CD4-positive, CD25-positive, alpha-beta regulatory T cell (primary cell): ENCODE data around the gene SLC35D3. TPM values are rescaled to one million over a fixed set of nuclear protein-coding genes. Genes with fewer than 3 reads are reported as not detected.
"Not testable (repeated sequence)": the region's sequence is repeated elsewhere in the genome, so short reads cannot be mapped to it uniquely, and the experiment has no call there.

Experiments
- ATAC-seq, 2 donors: fragments of 150-1000 bp; cut with Tn5 transposase; one replicate each; pipeline ENCODE4 v1.10.0; 2021; ENCODE audit warnings: low read depth in 2 of 2, moderate number of reproducible peaks in 2 of 2, moderate library complexity in 1 of 2
- DNase-seq, 3 donors: peaks; one replicate each; pipeline versions ENCODE4 v3.0.0 to v3.0.0-alpha.2; 2012 to 2022; ENCODE audit warnings: mixed read lengths in 1 of 3
- H3K27ac ChIP-seq: one replicate; pipeline ENCODE4 v1.7.0; 2013; ENCODE audit warnings: mild to moderate bottlenecking, low read length; ENCODE audit not compliant: insufficient read depth, poor library complexity, severe bottlenecking
- H3K27me3 ChIP-seq: one replicate; pipeline ENCODE4 v1.7.0; 2013; ENCODE audit warnings: low read length; ENCODE audit not compliant: control insufficient read depth, insufficient read depth
- H3K36me3 ChIP-seq: one replicate; pipeline ENCODE4 v1.7.0; 2013; ENCODE audit warnings: mild to moderate bottlenecking, low read length, moderate library complexity; ENCODE audit not compliant: control insufficient read depth, insufficient read depth
- H3K4me1 ChIP-seq: 2 replicates; pipeline ENCODE4 v1.7.0; 2013; ENCODE audit warnings: mild to moderate bottlenecking, low read length; ENCODE audit not compliant: insufficient read depth, control insufficient read depth, poor library complexity, severe bottlenecking
- H3K4me3 ChIP-seq: one replicate; pipeline ENCODE4 v1.7.0; 2013; ENCODE audit warnings: low read depth, mild to moderate bottlenecking, low read length, moderate library complexity
- H3K9me3 ChIP-seq, 2 experiments: 1 replicate in 1 of 2; 2 replicates in 1 of 2; pipeline ENCODE4 v1.7.0; 2013; ENCODE audit warnings: low read length in 2 of 2, mild to moderate bottlenecking in 1 of 2, moderate library complexity in 1 of 2; ENCODE audit not compliant: control insufficient read depth in 2 of 2
- H3K27ac Mint-ChIP-seq, 3 donors: one replicate each; pipeline ENCODE4 v1.8.0; 2020 to 2022; ENCODE audit warnings: mild to moderate bottlenecking in 3 of 3, mixed read lengths in 3 of 3, moderate library complexity in 2 of 3
- H3K27me3 Mint-ChIP-seq: one replicate; pipeline ENCODE4 v1.8.0; 2022; ENCODE audit warnings: mild to moderate bottlenecking, mixed read lengths
- H3K36me3 Mint-ChIP-seq: one replicate; pipeline ENCODE4 v1.8.0; 2020; ENCODE audit warnings: mixed read lengths
- H3K4me1 Mint-ChIP-seq, 4 donors: one replicate each; pipeline ENCODE4 v1.8.0; 2020 to 2022; ENCODE audit warnings: mixed read lengths in 4 of 4, mild to moderate bottlenecking in 1 of 4
- H3K4me3 Mint-ChIP-seq, 4 donors: one replicate each; pipeline ENCODE4 v1.8.0; 2020 to 2022; ENCODE audit warnings: mild to moderate bottlenecking in 4 of 4, mixed read lengths in 4 of 4, moderate library complexity in 3 of 4
- H3K9me3 Mint-ChIP-seq, 7 donors: one replicate each; pipeline ENCODE4 v1.8.0; 2020 to 2022; ENCODE audit warnings: mixed read lengths in 7 of 7, mild to moderate bottlenecking in 3 of 7, moderate library complexity in 2 of 7
- polyA plus RNA-seq, 4 donors: library from polyadenylated mRNA; unstranded; fragments of 300-500 nt; fragmentation: Illumina TruSeq; gene quantifications; one replicate each; pipeline ENCODE4 v1.2.3, GENCODE V29; 2021
- total RNA-seq: library from RNA; stranded (reverse); gene quantifications from one replicate; pipeline ENCODE4 v1.2.3, GENCODE V29; 2022

Gene SLC35D3
- total and polyA plus RNA-seq, 5 donors from 2014 or later = 0.15 TPM; not detected in 4

- Mint-ChIP-seq H3K9me3 (no peaks in the 10 kb centered on the region), H3K4me3 (no peak overlapping the region), H3K27ac (no peak overlapping the region), H3K27me3 (peaks cover 28% of the 10 kb centered on the region), H3K36me3 (no peaks in the 10 kb centered on the region), H3K4me1 (peaks cover 0 to 7% (median 2%) of the 10 kb centered on the region in 4 donors)
- Histone ChIP-seq H3K36me3 (no peaks in the 10 kb centered on the region), H3K27me3 (peaks cover 4% of the 10 kb centered on the region), H3K4me1 (no peaks in the 10 kb centered on the region), H3K4me3 (no peak overlapping the region), H3K27ac (no peak overlapping the region), H3K9me3 (no peaks in the 10 kb centered on the region)
- DNase-seq (no peak), ATAC-seq (no peak)
Observed at GRCh38 chr6:136958168-136958567, 36.1 kb downstream of the SLC35D3 start.

DNA sequence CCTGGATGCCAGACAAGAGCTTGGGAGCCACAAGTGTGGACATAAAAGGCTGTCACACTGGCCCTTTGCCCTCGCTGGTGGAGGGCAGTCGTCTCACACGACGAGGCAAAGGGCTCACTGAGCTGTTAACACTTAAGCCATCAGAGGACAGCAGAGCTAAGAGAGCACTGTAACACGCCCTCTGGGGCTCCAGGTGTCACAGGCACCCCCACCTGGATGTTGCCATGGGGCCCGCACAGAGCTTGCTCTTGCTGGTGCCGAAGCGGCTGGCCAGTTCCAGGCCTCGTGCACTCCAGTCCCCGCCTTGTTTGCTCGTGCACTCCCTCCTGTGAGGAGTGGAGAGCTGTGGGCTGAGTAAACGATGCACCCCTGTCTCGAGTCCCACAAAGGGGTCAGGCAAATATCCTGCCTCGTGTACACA is 37.4 kb downstream of the SLC35D3 start:
- no peak overlapping the region for H3K27ac ChIP-seq
- peaks cover 27% of the 10 kb centered on the region for H3K27me3 Mint-ChIP-seq
- no peak overlapping the region for H3K27ac Mint-ChIP-seq
- peaks cover 0 to 7% (median 2%) of the 10 kb centered on the region in 4 donors for H3K4me1 Mint-ChIP-seq
- no peaks in the 10 kb centered on the region for H3K36me3 Mint-ChIP-seq
- H3K9me3 ChIP-seq = no peaks in the 10 kb centered on the region
- H3K4me3 ChIP-seq = no peak overlapping the region
- no peaks in the 10 kb centered on the region for H3K4me1 ChIP-seq
- H3K27me3 ChIP-seq = peaks cover 4% of the 10 kb centered on the region
- no peaks in the 10 kb centered on the region for H3K36me3 ChIP-seq
- H3K4me3 Mint-ChIP-seq = no peak overlapping the region
- DNase-seq (no peak), ATAC-seq (no peak)
- H3K9me3 Mint-ChIP-seq = no peaks in the 10 kb centered on the region

DNA sequence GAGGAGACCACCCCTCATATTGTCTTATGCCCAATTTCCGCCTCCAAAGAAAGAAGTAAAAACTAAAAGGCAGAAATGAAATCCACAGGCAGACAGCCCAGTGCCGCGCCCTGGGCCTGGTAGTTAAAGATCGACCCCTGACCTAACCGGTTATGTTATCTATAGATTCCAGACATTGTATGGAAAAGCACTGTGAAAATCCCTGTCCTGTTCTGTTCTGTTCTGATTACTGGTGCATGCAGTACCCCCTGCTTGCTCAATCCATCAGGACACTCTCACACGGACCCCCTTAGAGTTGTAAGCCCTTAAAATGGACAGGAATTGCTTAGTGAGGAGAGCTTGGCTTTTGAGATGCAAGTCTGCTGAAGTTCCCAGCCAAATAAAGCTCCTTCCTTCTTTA is 37.8 kb downstream of the SLC35D3 start:
- not testable (repeated sequence) for H3K36me3 ChIP-seq, H3K4me3 ChIP-seq, H3K27me3 ChIP-seq, H3K4me1 Mint-ChIP-seq, H3K4me1 ChIP-seq, H3K36me3 Mint-ChIP-seq, H3K9me3 ChIP-seq, DNase-seq, ATAC-seq, H3K4me3 Mint-ChIP-seq, H3K27ac ChIP-seq, H3K9me3 Mint-ChIP-seq, H3K27ac Mint-ChIP-seq
- H3K27me3 Mint-ChIP-seq = peaks cover 25% of the 10 kb centered on the region

DNA sequence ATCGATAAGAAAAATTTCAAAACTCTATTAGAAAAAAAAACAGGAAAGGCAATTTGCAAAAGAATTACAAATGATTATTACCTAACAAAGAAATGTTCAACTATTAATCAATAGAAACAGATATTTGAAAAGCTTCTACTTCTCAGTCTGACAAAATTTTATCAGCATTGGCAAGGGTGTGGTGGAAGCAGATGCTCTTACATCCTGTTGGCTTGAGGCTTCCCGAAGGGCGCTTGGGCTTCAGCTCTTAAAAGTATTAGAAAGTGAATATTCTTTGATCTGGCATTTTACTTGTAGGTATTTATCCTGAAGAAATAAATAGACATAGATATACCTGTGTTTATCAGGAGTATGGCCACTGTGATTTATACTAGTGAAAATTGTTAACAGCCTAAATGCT is 38.7 kb downstream of the SLC35D3 start:
- Mint-ChIP-seq H3K27me3 (peaks cover 17% of the 10 kb centered on the region), H3K4me3 (no peak overlapping the region)

GRCh38 chr6:136961848-136962247 is 39.7 kb downstream of the SLC35D3 start:
- Mint-ChIP-seq H3K4me3 (no peak overlapping the region), H3K9me3 (no peaks in the 10 kb centered on the region), H3K27me3 (peaks cover 16% of the 10 kb centered on the region), H3K27ac (no peak overlapping the region), H3K36me3 (no peaks in the 10 kb centered on the region), H3K4me1 (peaks cover 0 to 4% (median 2%) of the 10 kb centered on the region in 4 donors)
- no peak overlapping the region for H3K27ac ChIP-seq
- H3K27me3 ChIP-seq = peaks cover 8% of the 10 kb centered on the region
- H3K36me3 ChIP-seq = no peaks in the 10 kb centered on the region
- ATAC-seq (no peak), DNase-seq (no peak)
- no peaks in the 10 kb centered on the region for H3K9me3 ChIP-seq
- H3K4me3 ChIP-seq = no peak overlapping the region
- no peaks in the 10 kb centered on the region for H3K4me1 ChIP-seq

More for the DNA sequence above, 38.7 kb downstream of the SLC35D3 start:
- ATAC-seq (no peak), DNase-seq (no peak)
- Mint-ChIP-seq H3K27ac (no peak overlapping the region), H3K4me1 (peaks cover 0 to 7% (median 2%) of the 10 kb centered on the region in 4 donors), H3K9me3 (no peaks in the 10 kb centered on the region), H3K36me3 (no peaks in the 10 kb centered on the region)
- Histone ChIP-seq H3K9me3 (no peaks in the 10 kb centered on the region), H3K27me3 (peaks cover 5% of the 10 kb centered on the region), H3K4me1 (no peaks in the 10 kb centered on the region), H3K4me3 (no peak overlapping the region), H3K36me3 (no peaks in the 10 kb centered on the region), H3K27ac (no peak overlapping the region)

- peaks cover 8% of the 10 kb centered on the region for H3K27me3 ChIP-seq
- H3K27ac ChIP-seq = no peak overlapping the region
- DNase-seq (no peak), ATAC-seq (no peak)
- peaks cover 0 to under 1% (median 0%) of the 10 kb centered on the region in 4 donors for H3K4me1 Mint-ChIP-seq
- H3K4me3 ChIP-seq = no peak overlapping the region
- H3K4me3 Mint-ChIP-seq = no peak overlapping the region
- H3K27me3 Mint-ChIP-seq = peaks cover 11% of the 10 kb centered on the region
- H3K36me3 ChIP-seq = no peaks in the 10 kb centered on the region
- no peaks in the 10 kb centered on the region for H3K4me1 ChIP-seq
- no peaks in the 10 kb centered on the region for H3K36me3 Mint-ChIP-seq
- H3K9me3 ChIP-seq = no peaks in the 10 kb centered on the region
- H3K9me3 Mint-ChIP-seq = no peaks in the 10 kb centered on the region
- no peak overlapping the region for H3K27ac Mint-ChIP-seq
Observed at GRCh38 chr6:136962661-136963060, 40.6 kb downstream of the SLC35D3 start.

- H3K27me3 ChIP-seq = peaks cover 7% of the 10 kb centered on the region
- Mint-ChIP-seq H3K27ac (no peak overlapping the region), H3K9me3 (no peaks in the 10 kb centered on the region), H3K4me1 (peaks cover 0 to 7% (median 3%) of the 10 kb centered on the region in 4 donors), H3K36me3 (no peaks in the 10 kb centered on the region), H3K4me3 (no peak overlapping the region), H3K27me3 (peaks cover 14% of the 10 kb centered on the region)
- no peaks in the 10 kb centered on the region for H3K9me3 ChIP-seq
- DNase-seq (no peak), ATAC-seq (no peak)
- no peak overlapping the region for H3K27ac ChIP-seq
- H3K4me3 ChIP-seq = no peak overlapping the region
- H3K36me3 ChIP-seq = no peaks in the 10 kb centered on the region
- no peaks in the 10 kb centered on the region for H3K4me1 ChIP-seq
Observed at GRCh38 chr6:136963259-136963658, 41.2 kb downstream of the SLC35D3 start.

- Mint-ChIP-seq H3K27me3 (peaks cover 19% of the 10 kb centered on the region), H3K27ac (no peak overlapping the region), H3K4me3 (no peak overlapping the region), H3K36me3 (no peaks in the 10 kb centered on the region), H3K4me1 (peaks cover 0 to 8% (median 3%) of the 10 kb centered on the region in 4 donors), H3K9me3 (no peaks in the 10 kb centered on the region)
- DNase-seq (no peak), ATAC-seq (no peak)
- H3K36me3 ChIP-seq = no peaks in the 10 kb centered on the region
- H3K27me3 ChIP-seq = peaks cover 6% of the 10 kb centered on the region
- no peaks in the 10 kb centered on the region for H3K9me3 ChIP-seq
- H3K27ac ChIP-seq = no peak overlapping the region
- no peaks in the 10 kb centered on the region for H3K4me1 ChIP-seq
- H3K4me3 ChIP-seq = no peak overlapping the region
Observed at GRCh38 chr6:136964398-136964797, 42.3 kb downstream of the SLC35D3 start.
